Renal cortex interstitium (tissue), 11 donors: ENCODE measurements around the gene PRPF38B. TPM values are rescaled to one million over a fixed set of nuclear protein-coding genes. Genes with fewer than 3 reads are reported as not detected.
"Not testable (repeated sequence)": the region's sequence is repeated elsewhere in the genome, so short reads cannot be mapped to it uniquely, and the experiment has no call there.

Experiments used
- DNase-seq, 11 donors: peaks; one replicate each; pipeline ENCODE4 v3.0.0-alpha.2; 2013; ENCODE audit warnings: low read depth in 9 of 11, low spot score in 4 of 11; ENCODE audit errors: extremely low read depth in 1 of 11
- polyA plus RNA-seq, 3 donors: library from polyadenylated mRNA; unstranded; fragments of 120-200 nt; gene quantifications; one replicate each; pipeline ENCODE4 v1.2.1, GENCODE V29; 2013; ENCODE audit not compliant: insufficient read length in 3 of 3

The PRPF38B gene
- polyA plus RNA-seq, 3 donors, result 65.8 to 90.6 (median 77.8) TPM

DNA sequence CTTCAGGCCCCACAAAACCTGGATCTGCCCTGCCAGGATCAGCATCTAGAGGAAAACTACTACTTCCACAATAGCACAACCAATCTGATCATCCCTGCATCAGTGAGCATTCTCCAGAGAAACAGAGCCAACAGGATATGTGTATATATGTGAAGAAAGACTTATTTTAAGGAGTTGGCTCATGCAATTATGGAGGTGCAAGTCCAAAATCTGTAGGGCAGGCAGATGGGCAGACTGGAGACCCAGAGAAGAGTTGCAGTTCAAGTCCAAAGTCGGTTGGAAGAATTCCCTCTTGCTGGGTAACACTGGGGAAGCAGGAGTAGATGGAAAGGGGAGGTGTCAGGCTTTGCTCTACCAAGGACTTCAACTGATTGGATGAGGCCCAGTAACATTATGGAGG, 26.3 kb upstream of the PRPF38B start:
- DNase-seq, result no peak

DNA sequence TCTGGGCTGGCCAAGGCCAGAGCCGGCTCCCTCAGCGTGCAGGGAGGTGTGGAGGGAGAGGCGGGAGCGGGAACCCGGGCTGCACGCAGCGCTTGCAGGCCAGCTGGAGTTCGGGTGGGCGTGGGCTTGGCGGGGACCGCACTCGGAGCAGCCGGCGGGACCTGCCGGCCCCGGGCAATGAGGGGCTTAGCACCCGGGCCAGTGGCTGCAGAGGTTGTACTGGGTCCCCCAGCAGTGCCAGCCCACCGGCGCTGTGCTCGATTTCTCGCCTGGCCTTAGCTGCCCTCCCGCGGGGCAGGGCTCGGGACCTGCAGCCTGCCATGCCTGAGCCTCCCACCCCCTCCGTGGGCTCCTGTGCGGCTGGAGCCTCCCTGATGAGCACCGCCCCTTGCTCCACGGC, 24.7 kb upstream of the PRPF38B start:
- DNase-seq, result not testable (repeated sequence)

DNA sequence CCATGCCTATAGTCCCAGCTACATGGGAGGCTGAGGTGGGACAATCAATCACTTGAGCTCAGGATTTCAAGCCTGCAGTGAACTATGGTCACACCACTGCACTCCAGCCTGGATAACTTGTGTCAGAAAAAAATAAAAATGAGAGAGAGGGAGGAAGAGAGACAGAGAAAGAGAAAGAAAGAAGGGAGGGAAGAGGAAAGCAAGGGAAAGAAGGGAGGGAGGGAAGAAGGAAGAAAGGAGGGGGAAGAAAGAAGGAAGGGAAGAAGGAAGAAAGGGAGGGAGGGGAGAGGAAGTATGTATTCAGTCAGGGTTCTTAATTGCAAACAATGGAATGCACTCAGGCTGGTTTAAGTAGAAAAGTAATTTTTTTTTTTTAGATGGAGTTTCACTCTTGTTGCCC, 23.3 kb upstream of the PRPF38B start:
- DNase-seq, result no peak

DNA sequence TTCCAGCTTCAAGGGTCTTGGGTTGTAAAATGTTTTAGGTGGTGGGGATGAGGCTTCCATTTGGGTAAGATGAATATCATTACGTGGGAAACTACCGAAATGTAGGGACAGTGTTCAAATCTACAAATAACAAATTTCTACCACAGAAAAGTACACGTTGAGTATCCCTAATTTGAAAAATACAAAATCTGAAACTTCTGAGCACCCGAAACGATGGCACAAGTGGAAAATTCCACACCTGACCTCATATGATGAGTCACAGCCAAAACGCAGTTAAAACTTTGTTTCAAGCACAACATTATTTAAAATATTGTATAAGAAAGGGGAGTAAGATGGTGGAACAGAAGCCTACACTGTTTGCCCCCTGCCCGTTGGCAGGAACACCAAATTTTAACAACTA, 22.4 kb upstream of the PRPF38B start:
- no peak for DNase-seq

DNA sequence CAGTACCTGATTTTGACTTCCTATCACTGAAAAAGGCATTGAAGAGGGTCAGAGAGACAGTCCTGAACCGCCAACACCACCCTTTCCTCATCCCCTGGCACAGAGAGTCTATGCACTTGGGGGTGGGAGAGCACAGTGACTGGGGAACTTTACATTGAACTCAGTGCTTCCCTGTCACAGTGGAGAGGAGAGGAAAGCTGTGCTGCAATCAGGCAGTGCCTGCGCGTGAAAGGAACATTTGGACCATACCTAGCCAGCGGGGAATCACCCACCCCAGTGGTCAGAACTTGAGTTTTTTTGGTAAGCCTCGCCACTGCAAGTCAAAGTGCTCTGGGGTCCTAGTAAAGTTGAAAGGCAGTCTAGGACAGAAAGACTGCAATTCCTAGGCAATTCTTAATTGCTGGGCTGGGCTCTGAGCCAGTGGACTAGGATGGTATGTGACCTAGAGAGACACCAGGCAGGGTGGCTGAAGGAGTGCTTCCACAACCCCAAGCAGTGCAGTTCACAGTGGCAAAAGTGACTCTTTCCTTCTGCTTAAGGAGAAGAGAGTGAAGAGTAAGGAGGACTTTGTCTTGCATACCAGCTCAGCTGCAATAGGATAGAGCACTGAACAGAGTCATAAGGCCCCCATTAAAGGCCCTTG, 21.9 kb upstream of the PRPF38B start:
- DNase-seq, result no peak

DNA sequence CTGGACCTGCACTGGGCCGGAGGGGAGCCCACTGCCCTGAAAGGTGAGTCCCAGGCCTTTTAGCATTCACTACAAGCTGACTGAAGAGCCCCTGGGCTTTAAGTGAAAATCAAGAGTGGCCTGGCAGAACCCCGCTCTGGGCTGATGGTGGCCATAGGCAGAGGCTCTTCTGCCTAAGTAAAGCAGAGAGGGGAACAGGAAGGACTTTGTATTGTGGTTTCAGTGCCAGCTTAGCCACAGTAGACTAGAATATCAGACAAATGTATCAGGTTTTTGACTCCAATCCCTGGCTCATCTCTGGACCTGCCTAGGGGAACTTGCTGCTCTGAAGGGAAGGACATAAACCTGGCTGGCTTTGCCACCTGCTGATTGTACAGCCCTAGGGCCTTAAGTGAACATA, 21.0 kb upstream of the PRPF38B start:
- no peak for DNase-seq

DNA sequence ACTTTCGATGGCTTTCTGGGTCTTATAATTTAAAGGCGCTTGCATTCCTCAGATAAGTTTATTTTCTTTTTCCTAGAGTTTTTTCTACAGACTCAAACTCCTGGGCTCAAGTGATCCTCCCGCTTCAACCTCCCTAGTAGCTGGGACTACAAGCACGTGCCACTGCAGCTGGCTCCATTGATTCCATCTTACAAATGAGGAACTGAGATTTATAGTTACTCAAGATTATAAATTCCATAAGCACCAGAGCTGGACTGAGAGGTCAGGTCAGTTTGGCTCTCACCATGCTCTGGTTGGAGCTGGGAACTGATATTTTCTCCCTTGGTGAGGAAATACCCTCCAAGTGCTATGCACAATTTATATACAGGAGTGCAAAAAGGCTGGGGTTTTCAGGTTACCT, 13.4 kb upstream of the PRPF38B start:
- no peak for DNase-seq

DNA sequence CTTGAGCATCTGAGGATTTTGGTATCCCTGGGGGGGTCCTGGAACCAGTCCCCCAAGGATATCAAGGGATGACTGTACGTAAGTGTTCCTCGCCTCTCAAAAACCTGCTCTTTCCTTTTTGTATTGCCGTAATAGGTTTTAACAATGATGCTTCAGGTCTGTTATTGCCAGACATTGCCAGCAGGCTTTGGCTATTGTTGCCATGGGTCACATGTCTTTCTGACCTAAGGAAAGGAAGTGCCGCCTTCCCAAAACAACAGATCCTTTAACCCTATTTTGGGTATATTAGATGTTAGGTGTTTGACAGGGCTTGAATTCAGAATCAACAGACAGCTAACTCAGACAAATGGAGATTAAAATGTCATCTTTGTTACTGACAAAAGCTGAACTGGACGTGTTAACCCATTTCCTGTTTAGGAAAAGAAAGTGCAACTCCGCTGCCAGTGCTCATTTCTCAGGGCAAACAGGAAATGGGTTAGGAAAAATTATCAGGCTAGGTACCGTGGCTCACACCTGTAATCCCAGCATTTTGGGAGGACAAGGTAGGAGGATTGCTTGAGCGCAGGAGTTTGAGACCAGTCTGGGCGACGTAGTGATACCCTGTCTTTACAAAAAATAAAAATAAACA, 12.4 kb upstream of the PRPF38B start:
- DNase-seq, result no peak

DNA sequence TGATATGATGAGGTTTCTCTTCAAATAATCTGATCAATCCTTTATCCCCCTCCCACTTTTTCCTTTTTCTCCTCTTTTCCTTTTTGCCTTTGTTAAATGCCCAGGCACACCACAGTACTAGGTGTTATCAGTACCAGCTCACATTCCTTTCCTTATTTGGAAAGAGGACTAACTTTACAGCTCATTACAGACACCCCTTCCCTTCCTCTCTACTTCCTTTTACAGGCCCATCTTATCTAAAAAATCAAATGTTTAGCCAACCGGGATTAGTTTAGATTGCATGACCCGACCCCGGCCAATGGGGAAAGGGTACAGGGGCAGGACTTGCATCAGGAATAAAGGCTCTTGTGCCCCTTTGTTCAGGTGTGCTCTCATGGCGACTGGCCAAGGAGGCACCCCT, 10.4 kb upstream of the PRPF38B start:
- not testable (repeated sequence) for DNase-seq

DNA sequence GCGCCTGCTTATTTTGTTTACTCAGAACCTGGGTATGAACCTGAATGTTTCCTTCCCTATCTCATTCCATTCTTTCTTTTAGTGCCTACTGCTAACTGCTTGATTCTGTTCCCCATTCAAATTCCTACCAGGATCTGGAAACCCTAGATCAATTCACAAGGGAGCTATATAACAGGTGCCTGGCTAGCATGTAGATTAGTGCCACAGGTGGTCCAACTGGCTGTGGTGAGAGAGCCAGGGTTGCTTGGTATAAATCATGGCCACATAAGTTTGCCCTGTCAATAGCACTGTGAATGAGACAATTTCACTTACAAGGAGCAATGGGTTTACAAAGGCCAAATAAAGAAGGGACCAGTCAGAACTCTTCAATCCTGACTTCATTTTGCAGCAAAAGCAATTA, 6.6 kb upstream of the PRPF38B start:
- DNase-seq, result no peak

DNA sequence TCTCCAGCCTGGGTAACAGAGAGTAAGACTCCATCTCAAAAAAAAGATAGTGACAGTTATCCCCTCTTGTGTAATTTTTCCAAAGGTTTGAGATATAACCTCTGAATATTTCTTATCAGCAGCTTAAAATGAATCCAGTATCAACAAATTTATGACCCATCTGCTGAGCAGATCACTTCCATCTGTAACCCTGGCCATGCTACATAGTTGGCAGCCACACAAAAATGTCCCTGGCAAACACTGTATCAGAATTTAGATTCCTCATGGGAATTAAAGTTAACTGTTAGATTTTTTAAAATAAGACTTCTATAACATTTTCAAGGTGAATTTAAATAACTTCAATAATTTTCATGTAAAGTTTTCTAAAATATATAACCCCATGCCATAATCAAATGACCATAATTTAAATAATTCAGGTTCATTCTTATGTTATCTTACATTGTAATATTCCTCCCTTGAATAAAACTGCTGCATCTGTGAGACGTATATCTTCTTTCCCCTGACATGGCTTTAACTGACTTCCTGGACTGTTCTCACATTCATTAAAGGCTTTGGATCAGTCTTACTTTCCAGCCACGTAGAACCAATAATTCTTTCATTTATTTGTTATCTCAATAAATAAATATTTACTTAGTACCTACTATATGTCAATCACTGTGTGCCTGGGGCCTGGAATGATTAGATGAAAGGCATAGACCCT, 5.3 kb upstream of the PRPF38B start:
- DNase-seq, result no peak

DNA sequence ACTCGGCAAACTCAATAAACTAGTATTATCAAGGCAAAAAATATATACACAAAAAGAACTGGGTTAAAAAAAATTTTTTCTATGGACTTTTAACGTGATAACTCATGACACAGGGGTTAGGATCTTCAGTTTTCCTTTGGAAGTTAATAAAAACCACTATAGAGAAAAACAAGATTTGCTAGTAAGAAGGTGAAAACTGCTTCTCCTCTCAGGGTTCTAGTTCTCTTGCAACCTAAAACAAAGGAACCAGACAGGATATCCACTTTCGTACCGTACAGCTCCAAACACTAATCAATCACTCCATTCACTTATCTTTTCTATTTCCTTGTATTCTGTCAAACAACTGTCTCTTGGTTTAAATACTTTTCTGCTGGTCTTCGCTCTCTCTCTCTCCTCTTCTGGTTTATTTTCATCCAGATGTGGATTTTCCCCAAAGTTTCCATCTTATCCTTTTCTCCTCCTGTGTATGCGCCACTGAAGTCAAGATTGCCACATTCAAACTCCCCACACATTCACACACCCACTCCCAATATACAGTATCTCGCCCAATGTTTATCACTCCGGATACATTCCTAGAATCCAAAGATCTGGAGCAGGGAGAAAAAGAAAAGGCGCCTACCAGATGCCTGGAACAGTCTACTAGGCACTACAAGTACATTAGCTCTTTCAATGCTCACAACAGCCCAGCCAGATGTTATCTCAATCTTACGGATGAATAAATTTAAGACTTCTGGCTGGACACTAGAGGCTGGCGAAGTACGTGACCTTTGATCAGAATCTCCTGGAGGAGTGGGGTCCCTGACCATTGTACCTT, 775 bp upstream of the PRPF38B start:
- DNase-seq, result peak in 3 of 11 donors; percentile 32 to 65 (median 46)

DNA sequence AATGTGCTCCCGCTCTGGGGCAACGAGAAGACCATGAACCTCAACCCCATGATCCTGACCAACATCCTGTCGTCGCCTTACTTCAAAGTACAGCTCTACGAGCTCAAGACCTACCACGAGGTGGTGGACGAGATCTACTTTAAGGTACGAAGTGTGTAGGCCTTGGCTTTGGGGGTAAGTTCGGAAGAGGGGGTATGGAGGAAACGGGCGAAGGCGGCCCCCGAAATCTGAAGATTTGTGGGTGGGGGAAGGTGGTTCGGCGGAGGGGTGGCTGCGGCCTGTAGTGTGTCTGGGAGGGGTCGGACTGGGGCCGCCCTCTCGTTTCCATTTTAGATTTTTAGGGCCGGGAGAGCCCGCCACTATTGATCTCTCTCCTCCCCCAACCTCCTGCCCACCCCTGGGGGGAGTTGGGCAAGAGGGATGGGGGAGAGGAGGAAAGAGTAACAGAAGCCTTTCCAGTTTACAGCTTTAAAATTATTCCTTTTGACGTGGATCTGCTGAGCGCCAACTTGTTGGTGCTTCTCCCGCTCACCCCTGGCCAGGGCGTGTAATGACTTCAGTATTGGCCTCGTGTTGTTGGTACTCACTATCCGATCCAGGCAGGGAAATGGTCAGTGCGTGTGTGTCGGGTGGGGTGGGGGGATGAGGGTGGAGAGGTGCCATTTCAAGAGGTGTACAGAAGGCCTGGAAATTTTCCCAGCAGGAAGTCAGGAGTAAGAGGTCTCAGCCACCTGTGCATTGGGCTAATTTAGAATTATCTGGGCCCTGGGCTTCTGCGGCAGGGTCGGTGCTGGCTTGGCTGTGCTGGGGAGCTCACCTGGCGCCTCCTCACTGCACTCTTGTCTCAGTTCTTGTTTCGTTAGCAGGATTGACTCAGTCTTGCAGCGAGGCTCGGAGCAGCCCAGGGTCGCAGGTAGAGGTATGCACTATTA, 880 bp downstream of the PRPF38B start:
- peak; percentile 52 to 75 (median 68) for DNase-seq

DNA sequence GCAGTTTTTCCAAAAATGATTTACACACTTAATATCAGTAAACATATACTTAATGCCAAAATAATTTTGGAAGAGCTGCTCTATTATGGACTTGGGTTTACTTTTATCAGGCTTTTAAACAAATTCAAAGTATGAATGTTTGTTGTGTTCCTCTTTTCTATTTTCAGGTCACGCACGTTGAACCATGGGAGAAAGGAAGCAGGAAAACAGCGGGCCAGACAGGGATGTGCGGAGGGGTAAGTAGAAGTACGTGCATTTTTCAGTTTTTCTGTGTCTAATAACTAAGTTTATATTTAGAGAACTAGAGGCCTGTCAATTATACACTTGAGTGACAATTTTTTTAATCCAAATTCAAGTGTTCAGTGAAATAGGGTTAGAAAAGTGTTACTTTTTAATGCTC, 3.4 kb downstream of the PRPF38B start:
- DNase-seq, result no peak

DNA sequence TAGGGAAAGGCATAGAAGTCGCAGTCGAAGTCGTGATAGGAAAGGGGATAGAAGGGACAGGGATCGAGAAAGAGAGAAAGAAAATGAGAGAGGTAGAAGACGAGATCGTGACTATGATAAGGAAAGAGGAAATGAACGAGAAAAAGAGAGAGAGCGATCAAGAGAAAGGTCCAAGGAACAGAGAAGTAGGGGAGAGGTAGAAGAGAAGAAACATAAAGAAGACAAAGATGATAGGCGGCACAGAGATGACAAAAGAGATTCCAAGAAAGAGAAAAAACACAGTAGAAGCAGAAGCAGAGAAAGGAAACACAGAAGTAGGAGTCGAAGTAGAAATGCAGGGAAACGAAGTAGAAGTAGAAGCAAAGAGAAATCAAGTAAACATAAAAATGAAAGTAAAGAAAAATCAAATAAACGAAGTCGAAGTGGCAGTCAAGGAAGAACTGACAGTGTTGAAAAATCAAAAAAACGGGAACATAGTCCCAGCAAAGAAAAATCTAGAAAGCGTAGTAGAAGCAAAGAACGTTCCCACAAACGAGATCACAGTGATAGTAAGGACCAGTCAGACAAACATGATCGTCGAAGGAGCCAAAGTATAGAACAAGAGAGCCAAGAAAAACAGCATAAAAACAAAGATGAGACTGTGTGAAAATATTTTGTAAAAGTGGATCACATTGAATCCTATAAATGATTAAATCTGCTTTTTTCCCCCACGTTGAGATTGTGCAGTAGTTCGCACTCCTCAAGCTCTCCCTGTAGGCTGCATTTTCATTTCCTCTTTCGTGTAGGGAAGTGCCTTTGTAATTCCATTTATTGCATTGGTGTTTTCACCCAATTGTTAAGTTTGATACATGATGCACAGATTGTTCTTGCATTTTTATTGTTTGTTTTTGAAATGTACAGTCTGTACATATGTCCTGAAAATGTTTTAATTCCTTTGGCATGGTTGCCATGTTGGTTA, 7.5 kb downstream of the PRPF38B start:
- no peak for DNase-seq

DNA sequence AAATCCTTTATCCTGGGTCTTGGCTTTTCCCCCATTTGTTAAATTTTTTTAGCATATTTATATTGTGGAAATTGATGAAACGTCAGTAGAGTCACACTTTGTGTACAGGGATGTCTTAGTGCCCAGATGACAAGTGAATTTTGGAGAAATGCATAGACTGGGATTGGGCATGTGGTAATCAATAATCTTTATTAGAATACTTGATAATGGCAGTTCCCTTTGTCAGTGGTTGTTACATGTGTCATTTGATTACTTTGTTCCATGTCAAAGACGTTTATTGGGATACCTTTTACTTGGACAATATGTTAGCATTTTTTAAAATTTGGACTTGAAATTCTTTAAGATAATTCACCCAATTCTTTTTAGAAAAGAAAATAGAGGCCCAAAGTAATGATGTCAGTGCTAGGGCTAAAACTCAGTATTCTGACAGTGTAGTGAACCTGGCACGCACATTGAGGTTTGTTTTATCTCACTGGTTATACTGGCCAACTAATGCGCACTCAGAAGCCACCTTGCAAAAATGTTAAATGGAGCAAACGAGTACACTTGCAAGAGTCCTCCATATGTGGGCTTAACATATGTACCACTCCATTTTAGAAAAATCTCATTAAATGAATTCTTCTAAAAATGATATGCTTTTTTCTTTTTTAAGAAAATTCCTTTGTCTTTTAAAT, 9.2 kb downstream of the PRPF38B start:
- DNase-seq, result no peak

DNA sequence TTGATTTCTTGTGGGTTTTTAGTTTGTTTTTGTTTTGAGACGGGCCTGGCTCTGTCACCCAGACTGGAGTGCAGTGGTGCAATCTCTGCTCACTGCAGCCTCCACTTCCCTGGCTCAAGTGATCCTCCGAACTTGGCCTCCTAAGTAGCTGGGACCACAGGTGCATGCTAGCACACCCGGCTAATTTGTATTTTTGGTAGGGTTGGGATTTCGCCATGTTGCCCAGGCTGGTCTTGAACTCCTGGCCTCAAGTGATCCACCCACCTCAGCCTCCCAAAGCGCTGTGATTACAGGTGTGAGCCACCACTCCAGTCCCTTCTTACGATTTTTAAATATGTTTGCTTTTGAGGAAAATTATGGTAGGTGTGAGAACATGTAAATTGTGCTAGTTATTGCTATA, 10.0 kb downstream of the PRPF38B start:
- DNase-seq, result not testable (repeated sequence)
